ENCODE results near the gene USP53.

USP53 gene

GRCh38 chr4:119204916-119205315, 7.6 kb upstream of the USP53 start:
- no peaks in the 10 kb centered on the region for H3K27me3 ChIP-seq (replicated peaks; ENCODE audit: insufficient read depth, low read length)
- TF ChIP-seq CTCF (IDR thresholded peaks at IDR 0.05; ENCODE audit: low read length), result no peak
- no peak for TF ChIP-seq EZH2phosphoT487 (IDR thresholded peaks at IDR 0.05; ENCODE audit: low read length)
- no peak for TF ChIP-seq EZH2 (optimal IDR thresholded peaks at IDR 0.05; ENCODE audit: low read depth, low read length)
- DNase-seq, result no peak
- H3K27ac ChIP-seq (ENCODE audit: low read length), result no peak overlapping the region
- H4K20me1 ChIP-seq (ENCODE audit: insufficient read depth, low read length), result no peaks in the 10 kb centered on the region
- H3K36me3 ChIP-seq (replicated peaks; ENCODE audit: insufficient read depth, low read length), result no peaks in the 10 kb centered on the region
- H3K79me2 ChIP-seq (ENCODE audit: low read length), result no peaks in the 10 kb centered on the region
- no peaks in the 10 kb centered on the region for H3K4me1 ChIP-seq (ENCODE audit: low read length)
- no peaks in the 10 kb centered on the region for H3K9me3 ChIP-seq (replicated peaks; ENCODE audit: insufficient read depth, low read length)
- no peak overlapping the region for H2AFZ ChIP-seq (ENCODE audit: low read length)
- H3K9me2 ChIP-seq (replicated peaks; ENCODE audit: insufficient read depth, low read length), result no peaks in the 10 kb centered on the region
- H3K9ac ChIP-seq (ENCODE audit: low read length), result no peak overlapping the region
- no peaks in the 10 kb centered on the region for H3F3A ChIP-seq (ENCODE audit: insufficient read depth, low read length)
- no peak overlapping the region for H3K4me2 ChIP-seq (ENCODE audit: low read depth, low read length)
- no peak overlapping the region for H3K4me3 ChIP-seq (ENCODE audit: low read length)

DNA sequence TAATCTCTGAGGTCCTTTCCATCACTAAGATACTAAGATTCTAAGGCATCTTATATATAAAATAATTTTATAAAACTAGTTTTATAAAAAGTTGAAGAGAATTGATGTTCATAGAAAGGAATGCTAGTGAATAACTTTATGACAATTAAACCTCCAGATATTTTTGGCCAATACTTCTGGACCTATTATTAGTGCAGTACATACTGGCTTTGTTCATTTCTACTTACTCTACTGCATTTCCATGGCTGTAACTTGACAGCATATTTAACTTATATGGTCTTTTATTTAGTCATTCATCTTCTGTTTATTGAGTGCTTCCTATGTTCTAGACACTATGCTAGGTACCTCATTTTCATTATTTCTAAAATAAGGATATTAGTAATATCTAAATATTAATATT, 6.8 kb upstream of the USP53 start:
- no peaks in the 10 kb centered on the region for H3F3A ChIP-seq (ENCODE audit: insufficient read depth, low read length)
- H4K20me1 ChIP-seq (ENCODE audit: insufficient read depth, low read length), result no peaks in the 10 kb centered on the region
- no peak for TF ChIP-seq EZH2phosphoT487 (IDR thresholded peaks at IDR 0.05; ENCODE audit: low read length)
- no peak for TF ChIP-seq CTCF (IDR thresholded peaks at IDR 0.05; ENCODE audit: low read length)
- no peak for TF ChIP-seq EZH2 (optimal IDR thresholded peaks at IDR 0.05; ENCODE audit: low read depth, low read length)
- no peaks in the 10 kb centered on the region for H3K4me1 ChIP-seq (ENCODE audit: low read length)
- no peaks in the 10 kb centered on the region for H3K9me3 ChIP-seq (replicated peaks; ENCODE audit: insufficient read depth, low read length)
- H3K36me3 ChIP-seq (replicated peaks; ENCODE audit: insufficient read depth, low read length), result no peaks in the 10 kb centered on the region
- no peak for DNase-seq
- no peak overlapping the region for H3K4me2 ChIP-seq (ENCODE audit: low read depth, low read length)
- no peaks in the 10 kb centered on the region for H3K27me3 ChIP-seq (replicated peaks; ENCODE audit: insufficient read depth, low read length)
- no peaks in the 10 kb centered on the region for H3K9me2 ChIP-seq (replicated peaks; ENCODE audit: insufficient read depth, low read length)
- H3K4me3 ChIP-seq (ENCODE audit: low read length), result no peak overlapping the region
- H3K27ac ChIP-seq (ENCODE audit: low read length), result no peak overlapping the region
- H3K9ac ChIP-seq (ENCODE audit: low read length), result no peak overlapping the region
- H3K79me2 ChIP-seq (ENCODE audit: low read length), result no peaks in the 10 kb centered on the region
- no peak overlapping the region for H2AFZ ChIP-seq (ENCODE audit: low read length)

DNA sequence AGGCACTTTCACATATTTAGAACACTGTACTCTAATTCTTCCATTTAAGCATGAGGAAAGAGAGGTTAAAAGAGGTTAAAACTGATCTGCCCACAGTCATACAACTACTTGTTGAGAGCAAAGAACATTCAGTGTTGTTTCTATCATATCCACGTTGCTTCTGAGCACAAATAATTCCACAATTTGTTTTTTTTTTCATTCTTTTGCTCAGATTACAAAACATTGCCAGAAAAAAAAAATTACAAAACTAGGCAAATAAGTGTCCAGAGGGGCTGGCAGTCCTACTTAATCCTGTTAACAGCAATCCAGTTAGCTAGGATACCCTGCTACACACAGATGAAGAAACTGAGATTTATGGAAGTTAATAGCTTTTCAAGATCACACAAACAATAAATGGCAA, 6.3 kb upstream of the USP53 start:
- H3K9ac ChIP-seq (ENCODE audit: low read length), result no peak overlapping the region
- no peak overlapping the region for H2AFZ ChIP-seq (ENCODE audit: low read length)
- no peaks in the 10 kb centered on the region for H3K79me2 ChIP-seq (ENCODE audit: low read length)
- no peaks in the 10 kb centered on the region for H3K36me3 ChIP-seq (replicated peaks; ENCODE audit: insufficient read depth, low read length)
- H3K27ac ChIP-seq (ENCODE audit: low read length), result no peak overlapping the region
- H4K20me1 ChIP-seq (ENCODE audit: insufficient read depth, low read length), result no peaks in the 10 kb centered on the region
- H3K4me1 ChIP-seq (ENCODE audit: low read length), result peaks cover 3% of the 10 kb centered on the region; the same call in 1 of the 2 replicates
- H3F3A ChIP-seq (ENCODE audit: insufficient read depth, low read length), result no peaks in the 10 kb centered on the region
- DNase-seq, result no peak
- H3K4me2 ChIP-seq (ENCODE audit: low read depth, low read length), result no peak overlapping the region
- no peaks in the 10 kb centered on the region for H3K9me2 ChIP-seq (replicated peaks; ENCODE audit: insufficient read depth, low read length)
- no peaks in the 10 kb centered on the region for H3K9me3 ChIP-seq (replicated peaks; ENCODE audit: insufficient read depth, low read length)
- no peaks in the 10 kb centered on the region for H3K27me3 ChIP-seq (replicated peaks; ENCODE audit: insufficient read depth, low read length)
- H3K4me3 ChIP-seq (ENCODE audit: low read length), result no peak overlapping the region
- TF ChIP-seq CTCF (IDR thresholded peaks at IDR 0.05; ENCODE audit: low read length) (no peak), EZH2phosphoT487 (IDR thresholded peaks at IDR 0.05; ENCODE audit: low read length) (no peak), EZH2 (optimal IDR thresholded peaks at IDR 0.05; ENCODE audit: low read depth, low read length) (no peak)

Data from MM.1S (cell line).